Neuronal stem cell (in vitro differentiated cells): ENCODE results near the gene SLC12A7.
A peak's percentile ranks its signal among the peaks of the same experiment; 100 is the strongest.
"Not testable (repeated sequence)": the region's sequence is repeated elsewhere in the genome, so short reads cannot be mapped to it uniquely, and the experiment has no call there.

ENCODE experiments used
- DNase-seq: peaks from one replicate; pipeline ENCODE4 v3.0.0-alpha.2; 2013; ENCODE audit warnings: low spot score
- H2AFZ ChIP-seq: one replicate; pipeline ENCODE4 v1.6.1; 2013; ENCODE audit warnings: mild to moderate bottlenecking, low read length, inconsistent platforms
- H2AK5ac ChIP-seq: 2 replicates; pipeline ENCODE4 v1.6.1; 2013; ENCODE audit warnings: low read depth, mild to moderate bottlenecking, inconsistent platforms, low read length, moderate library complexity, mixed read lengths
- H2BK120ac ChIP-seq: 2 replicates; pipeline ENCODE4 v1.6.1; 2013; ENCODE audit warnings: low read depth, mild to moderate bottlenecking, inconsistent platforms, low read length, moderate library complexity, mixed read lengths
- H2BK12ac ChIP-seq: one replicate; pipeline ENCODE4 v1.6.1; 2013; ENCODE audit warnings: low read length, inconsistent platforms
- H2BK15ac ChIP-seq: 2 replicates; pipeline ENCODE4 v1.6.1; 2013; ENCODE audit warnings: mild to moderate bottlenecking, low read length, inconsistent platforms, mixed read lengths
- H2BK5ac ChIP-seq: one replicate; pipeline ENCODE4 v1.6.1; 2013; ENCODE audit warnings: inconsistent platforms, mild to moderate bottlenecking, low read length, moderate library complexity
- H3K14ac ChIP-seq: one replicate; pipeline ENCODE4 v1.6.1; 2013; ENCODE audit warnings: low read length, inconsistent platforms
- H3K18ac ChIP-seq: 2 replicates; pipeline ENCODE4 v1.6.1; 2013; ENCODE audit warnings: low read length, inconsistent platforms
- H3K23ac ChIP-seq: 2 replicates; pipeline ENCODE4 v1.6.1; 2013; ENCODE audit warnings: low read depth, mild to moderate bottlenecking, mixed read lengths, low read length, inconsistent platforms; ENCODE audit not compliant: poor library complexity
- H3K27ac ChIP-seq: replicated peaks from 3 replicates; pipeline ENCODE4 v1.5.1; 2013; ENCODE audit warnings: low read length, inconsistent platforms
- H3K27me3 ChIP-seq, 3 experiments: 2 replicates each; pipeline ENCODE4 v1.6.1; 2013; ENCODE audit warnings: low read length in 3 of 3, mild to moderate bottlenecking in 2 of 3, inconsistent platforms in 1 of 3, low read depth in 1 of 3, mixed read lengths in 1 of 3, moderate library complexity in 1 of 3; ENCODE audit not compliant: control insufficient read depth in 3 of 3, insufficient read depth in 3 of 3
- H3K36me3 ChIP-seq, 2 donors: replicated peaks in 1 of 2; 2 replicates each; pipeline ENCODE4 v1.6.1; 2013; ENCODE audit warnings: low read length in 2 of 2; ENCODE audit not compliant: control insufficient read depth in 2 of 2, insufficient read depth in 2 of 2
- H3K4ac ChIP-seq: 2 replicates; pipeline ENCODE4 v1.6.1; 2013; ENCODE audit warnings: inconsistent platforms, mild to moderate bottlenecking, low read length, moderate library complexity
- H3K4me1 ChIP-seq, 2 donors: 1 replicate in 1 of 2; 2 replicates in 1 of 2; pipeline ENCODE4 v1.6.1; 2013; ENCODE audit warnings: low read length in 2 of 2, low read depth in 1 of 2; ENCODE audit not compliant: control insufficient read depth in 2 of 2, insufficient read depth in 1 of 2
- H3K4me2 ChIP-seq: one replicate; pipeline ENCODE4 v1.6.1; 2013; ENCODE audit warnings: mild to moderate bottlenecking, low read length, inconsistent platforms; ENCODE audit not compliant: insufficient read depth, poor library complexity, severe bottlenecking
- H3K4me3 ChIP-seq, 2 donors: 2 replicates each; pipeline ENCODE4 v1.5.1; 2013; ENCODE audit warnings: low read length in 2 of 2, mild to moderate bottlenecking in 2 of 2, inconsistent platforms in 1 of 2, moderate library complexity in 1 of 2
- H3K79me1 ChIP-seq: one replicate; pipeline ENCODE4 v1.6.1; 2013; ENCODE audit warnings: low read depth, mild to moderate bottlenecking, inconsistent platforms, low read length, moderate library complexity
- H3K9ac ChIP-seq: one replicate; pipeline ENCODE4 v1.6.1; 2013; ENCODE audit warnings: mild to moderate bottlenecking, low read depth, low read length, inconsistent platforms; ENCODE audit not compliant: poor library complexity
- H3K9me3 ChIP-seq, 2 donors: replicated peaks in 1 of 2; 2 replicates each; pipeline versions ENCODE3 to v1.6.1; 2013; ENCODE audit warnings: low read length in 2 of 2, mild to moderate bottlenecking in 2 of 2, inconsistent platforms in 1 of 2, low read depth in 1 of 2, mixed read lengths in 1 of 2, moderate library complexity in 1 of 2; ENCODE audit not compliant: control insufficient read depth in 2 of 2, insufficient read depth in 1 of 2
- H4K8ac ChIP-seq: one replicate; pipeline ENCODE4 v1.6.1; 2013; ENCODE audit warnings: low read depth, mild to moderate bottlenecking, inconsistent platforms, low read length, moderate library complexity
- H4K91ac ChIP-seq: one replicate; pipeline ENCODE4 v1.6.1; 2013; ENCODE audit warnings: low read length, low read depth, mild to moderate bottlenecking, inconsistent platforms; ENCODE audit not compliant: poor library complexity
- WGBS, 2 donors: extraction: QIAGEN DNeasy Blood & Tissue Kit; methylation state at CpG; one replicate each; pipeline ENCODE4 v1.1.7; 2013; ENCODE audit warnings: missing lambda C conversion rate in 2 of 2, mixed read lengths in 1 of 2; ENCODE audit not compliant: insufficient read length in 2 of 2, insufficient replicate concordance in 1 of 2; ENCODE audit errors: extremely low coverage in 2 of 2; 5-methylcytosine and 5-hydroxymethylcytosine counted together

SLC12A7 gene

GRCh38 chr5:1063661-1064382 is 48.0 kb downstream of the SLC12A7 start:
- no peak overlapping the region for H2BK12ac ChIP-seq
- no peak overlapping the region for H2AFZ ChIP-seq
- H3K79me1 ChIP-seq, result peaks cover 13% of the 10 kb centered on the region
- H3K4me2 ChIP-seq, result no peak overlapping the region
- no peak overlapping the region for H3K18ac ChIP-seq
- no CpG with 5 or more reads among the region's 56 CpGs for WGBS, 2 donors
- H3K4me3 ChIP-seq, result no peak overlapping the region
- no peak overlapping the region for H2BK15ac ChIP-seq
- no peak for DNase-seq
- H2BK120ac ChIP-seq, result no peak overlapping the region
- H3K36me3 ChIP-seq, result peaks cover 39 to 47% of the 10 kb centered on the region in 2 donors
- H2BK5ac ChIP-seq, result no peak overlapping the region
- no peak overlapping the region for H3K9ac ChIP-seq
- peak overlapping the region; percentile 34 for H3K23ac ChIP-seq
- no peaks in the 10 kb centered on the region for H3K27me3 ChIP-seq
- H3K4ac ChIP-seq, result no peak overlapping the region
- H2AK5ac ChIP-seq, result no peak overlapping the region
- H3K27ac ChIP-seq, result no peak overlapping the region
- H3K9me3 ChIP-seq, result peaks cover 0 to 2% of the 10 kb centered on the region in 2 donors
- no peak overlapping the region for H3K14ac ChIP-seq
- H3K4me1 ChIP-seq, result peaks cover 2 to 10% of the 10 kb centered on the region in 2 donors
- no peak overlapping the region for H4K8ac ChIP-seq
- H4K91ac ChIP-seq, result no peak overlapping the region

GRCh38 chr5:1062761-1063568 is 48.9 kb downstream of the SLC12A7 start:
- Histone ChIP-seq H3K23ac (no peak overlapping the region), H2AK5ac (no peak overlapping the region), H2BK12ac (no peak overlapping the region), H4K91ac (no peak overlapping the region), H3K9me3 (no peaks in the 10 kb centered on the region), H3K79me1 (peaks cover 10% of the 10 kb centered on the region), H3K14ac (no peak overlapping the region), H3K18ac (no peak overlapping the region), H3K27me3 (no peaks in the 10 kb centered on the region), H3K4me2 (no peak overlapping the region), H3K4me3 (no peak overlapping the region), H3K4ac (no peak overlapping the region), H2BK120ac (no peak overlapping the region), H3K4me1 (peaks cover 0 to 10% of the 10 kb centered on the region in 2 donors), H4K8ac (no peak overlapping the region), H2BK5ac (no peak overlapping the region), H2BK15ac (no peak overlapping the region), H2AFZ (no peak overlapping the region), H3K27ac (no peak overlapping the region), H3K9ac (no peak overlapping the region), H3K36me3 (peaks cover 39 to 53% of the 10 kb centered on the region in 2 donors)
- no CpG with 5 or more reads among the region's 36 CpGs for WGBS, 2 donors
- no peak for DNase-seq

DNA sequence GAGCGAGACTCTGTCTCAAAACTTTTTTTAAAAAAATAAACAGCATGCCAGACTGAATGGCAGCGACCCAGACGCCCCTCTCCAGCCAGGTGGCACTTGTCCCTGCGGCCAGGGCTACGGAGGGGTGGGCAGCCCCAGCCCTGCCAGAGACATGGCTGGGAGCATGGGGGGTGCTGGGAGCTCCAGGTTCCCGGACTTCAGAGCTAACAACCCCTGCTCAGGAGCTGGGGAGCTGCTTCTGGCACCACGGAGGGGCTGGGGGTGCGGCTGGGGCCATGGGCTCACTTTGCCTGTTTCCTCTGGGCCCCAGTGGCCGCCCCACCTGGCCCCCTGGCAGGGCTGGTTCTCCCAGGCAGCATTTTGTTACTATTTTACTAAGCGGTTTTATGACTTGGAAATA is 49.9 kb downstream of the SLC12A7 start:
- Histone ChIP-seq H2BK15ac (no peak overlapping the region), H4K8ac (no peak overlapping the region), H3K23ac (no peak overlapping the region), H3K4me2 (no peak overlapping the region), H3K9ac (no peak overlapping the region), H3K9me3 (no peaks in the 10 kb centered on the region), H2AK5ac (no peak overlapping the region), H3K27ac (no peak overlapping the region), H2BK5ac (no peak overlapping the region), H3K27me3 (no peaks in the 10 kb centered on the region), H3K18ac (no peak overlapping the region), H3K4me1 (peaks cover 0 to 10% of the 10 kb centered on the region in 2 donors), H4K91ac (no peak overlapping the region), H3K4me3 (no peak overlapping the region), H3K36me3 (peaks cover 40 to 60% of the 10 kb centered on the region in 2 donors), H2AFZ (no peak overlapping the region), H3K14ac (no peak overlapping the region), H3K4ac (no peak overlapping the region), H2BK120ac (no peak overlapping the region), H2BK12ac (no peak overlapping the region), H3K79me1 (peaks cover 5% of the 10 kb centered on the region)
- WGBS, 2 donors, result no CpG with 5 or more reads among the region's 10 CpGs
- DNase-seq, result no peak

GRCh38 chr5:1061292-1061691 is 50.6 kb downstream of the SLC12A7 start:
- not testable (repeated sequence) for H2AFZ ChIP-seq, H3K79me1 ChIP-seq, H3K18ac ChIP-seq, H3K9me3 ChIP-seq, H3K4me2 ChIP-seq, H4K91ac ChIP-seq, H3K23ac ChIP-seq, H3K9ac ChIP-seq, H3K4me3 ChIP-seq, H2BK120ac ChIP-seq, H3K4me1 ChIP-seq, H2BK5ac ChIP-seq, DNase-seq, H2BK12ac ChIP-seq, H4K8ac ChIP-seq, H3K27ac ChIP-seq, H2AK5ac ChIP-seq, H2BK15ac ChIP-seq, H3K27me3 ChIP-seq, H3K4ac ChIP-seq, H3K14ac ChIP-seq
- no CpG with 5 or more reads among the region's 43 CpGs for WGBS, 2 donors
- H3K36me3 ChIP-seq, result peaks cover 43 to 60% of the 10 kb centered on the region in 2 donors
